Neural crest cell (in vitro differentiated cells): Measurements from ENCODE around the gene RIT2. TPM values are rescaled to one million over a fixed set of nuclear protein-coding genes. Genes with fewer than 3 reads are reported as not detected.

Experiments
- DNase-seq: peaks from one replicate; pipeline ENCODE4 v3.0.0; 2021; ENCODE audit warnings: low read depth, mixed read lengths, low spot score
- H3K27ac Mint-ChIP-seq: one replicate; pipeline ENCODE4 v1.8.0; 2021; ENCODE audit warnings: mild to moderate bottlenecking, mixed read lengths; ENCODE audit not compliant: unreplicated experiment
- H3K27me3 Mint-ChIP-seq: 2 replicates; pipeline ENCODE4 v1.8.0; 2021; ENCODE audit warnings: low read depth, mild to moderate bottlenecking, mixed read lengths
- H3K36me3 Mint-ChIP-seq: 2 replicates; pipeline ENCODE4 v1.8.0; 2021; ENCODE audit warnings: low read depth, mild to moderate bottlenecking, mixed read lengths
- H3K4me1 Mint-ChIP-seq: 2 replicates; pipeline ENCODE4 v1.8.0; 2021; ENCODE audit warnings: mixed read lengths
- H3K4me3 Mint-ChIP-seq: one replicate; pipeline ENCODE4 v1.8.0; 2021; ENCODE audit warnings: mild to moderate bottlenecking, mixed read lengths
- H3K9me3 Mint-ChIP-seq: 2 replicates; pipeline ENCODE4 v1.8.0; 2021; ENCODE audit warnings: mixed read lengths
- total RNA-seq: library from RNA; stranded (reverse); gene quantifications from 2 replicates; pipeline ENCODE4 v1.2.1, GENCODE V29; 2021
- TF ChIP-seq, protein P1 (sequence below): fragments of 200-600 bp; sonication (generic); conservative IDR thresholded peaks from 2 replicates; pipeline ENCODE4 v1.5.0; 2021; ENCODE audit warnings: antibody characterized with exemption, mild to moderate bottlenecking

The RIT2 gene
- total RNA-seq, 1 donor from 2014 or later: not detected

DNA sequence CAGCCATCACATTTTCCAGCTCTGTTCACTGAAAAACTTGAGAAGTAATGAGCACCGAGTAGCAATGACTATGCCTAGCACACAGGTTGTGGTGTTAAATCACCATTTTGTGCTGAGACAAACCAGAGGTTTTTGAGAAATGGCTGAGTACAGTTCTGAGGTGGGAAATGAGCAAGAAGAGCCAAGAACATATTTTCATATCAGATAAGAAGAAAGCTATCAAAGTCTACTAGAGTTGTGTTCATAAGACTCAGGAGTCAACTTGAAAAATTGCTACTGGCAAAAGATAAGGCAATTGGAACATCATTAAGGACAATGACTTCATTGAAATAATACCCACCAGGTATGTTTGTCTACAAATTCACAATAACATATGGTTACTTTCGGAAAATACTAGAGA, 108.1 kb downstream of the RIT2 start:
- Mint-ChIP-seq H3K36me3 (no peaks in the 10 kb centered on the region), H3K4me3 (no peak overlapping the region), H3K4me1 (peaks cover 5% of the 10 kb centered on the region), H3K9me3 (no peaks in the 10 kb centered on the region), H3K27ac (no peak overlapping the region), H3K27me3 (no peaks in the 10 kb centered on the region)
- DNase-seq: no peak
- TF ChIP-seq, protein P1, sequence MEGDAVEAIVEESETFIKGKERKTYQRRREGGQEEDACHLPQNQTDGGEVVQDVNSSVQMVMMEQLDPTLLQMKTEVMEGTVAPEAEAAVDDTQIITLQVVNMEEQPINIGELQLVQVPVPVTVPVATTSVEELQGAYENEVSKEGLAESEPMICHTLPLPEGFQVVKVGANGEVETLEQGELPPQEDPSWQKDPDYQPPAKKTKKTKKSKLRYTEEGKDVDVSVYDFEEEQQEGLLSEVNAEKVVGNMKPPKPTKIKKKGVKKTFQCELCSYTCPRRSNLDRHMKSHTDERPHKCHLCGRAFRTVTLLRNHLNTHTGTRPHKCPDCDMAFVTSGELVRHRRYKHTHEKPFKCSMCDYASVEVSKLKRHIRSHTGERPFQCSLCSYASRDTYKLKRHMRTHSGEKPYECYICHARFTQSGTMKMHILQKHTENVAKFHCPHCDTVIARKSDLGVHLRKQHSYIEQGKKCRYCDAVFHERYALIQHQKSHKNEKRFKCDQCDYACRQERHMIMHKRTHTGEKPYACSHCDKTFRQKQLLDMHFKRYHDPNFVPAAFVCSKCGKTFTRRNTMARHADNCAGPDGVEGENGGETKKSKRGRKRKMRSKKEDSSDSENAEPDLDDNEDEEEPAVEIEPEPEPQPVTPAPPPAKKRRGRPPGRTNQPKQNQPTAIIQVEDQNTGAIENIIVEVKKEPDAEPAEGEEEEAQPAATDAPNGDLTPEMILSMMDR: no peak

DNA sequence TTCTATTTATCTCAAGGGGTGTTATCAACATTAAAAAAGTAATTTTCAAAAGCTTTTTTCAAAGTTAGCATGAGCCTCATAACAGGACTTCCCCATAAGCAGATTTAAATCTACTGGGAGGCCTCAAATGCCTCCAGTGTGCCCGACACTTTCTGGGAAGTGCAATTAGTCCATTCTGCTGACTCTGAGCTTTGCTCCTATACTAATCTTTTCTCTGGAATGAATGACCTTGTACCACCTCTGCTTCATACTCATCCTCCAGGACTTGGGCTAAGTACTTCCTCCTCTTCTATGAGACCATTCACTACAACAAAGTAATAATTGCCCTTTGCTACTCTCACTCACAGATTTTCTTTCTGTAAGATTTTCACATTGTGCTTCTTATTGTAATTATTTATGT, 111.1 kb downstream of the RIT2 start:
- Mint-ChIP-seq H3K27ac (no peak overlapping the region), H3K36me3 (no peaks in the 10 kb centered on the region), H3K27me3 (no peaks in the 10 kb centered on the region), H3K4me3 (no peak overlapping the region), H3K4me1 (no peaks in the 10 kb centered on the region), H3K9me3 (no peaks in the 10 kb centered on the region)
- TF ChIP-seq, protein P1: no peak
- DNase-seq: no peak

DNA sequence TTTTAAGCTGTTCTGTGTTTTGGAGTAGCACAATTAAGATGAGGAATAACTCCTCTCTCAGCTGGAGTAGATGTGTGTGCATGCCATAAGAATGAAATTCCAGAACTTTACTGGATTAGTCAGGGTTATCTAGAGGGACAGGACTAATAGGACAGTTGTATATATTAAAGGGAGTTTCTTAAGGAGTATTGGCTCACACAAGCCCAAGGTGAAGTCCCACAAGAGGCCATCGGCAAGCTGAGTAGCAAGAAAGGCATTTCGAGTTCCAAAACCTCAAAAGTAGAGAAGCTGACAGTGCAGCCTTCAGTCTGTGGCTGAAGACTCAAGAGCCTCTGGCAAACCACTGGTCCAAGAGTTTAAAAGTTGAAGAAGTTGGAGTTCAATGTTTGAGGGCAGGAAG, 113.7 kb downstream of the RIT2 start:
- TF ChIP-seq, protein P1: no peak
- H3K36me3 Mint-ChIP-seq: no peaks in the 10 kb centered on the region

DNA sequence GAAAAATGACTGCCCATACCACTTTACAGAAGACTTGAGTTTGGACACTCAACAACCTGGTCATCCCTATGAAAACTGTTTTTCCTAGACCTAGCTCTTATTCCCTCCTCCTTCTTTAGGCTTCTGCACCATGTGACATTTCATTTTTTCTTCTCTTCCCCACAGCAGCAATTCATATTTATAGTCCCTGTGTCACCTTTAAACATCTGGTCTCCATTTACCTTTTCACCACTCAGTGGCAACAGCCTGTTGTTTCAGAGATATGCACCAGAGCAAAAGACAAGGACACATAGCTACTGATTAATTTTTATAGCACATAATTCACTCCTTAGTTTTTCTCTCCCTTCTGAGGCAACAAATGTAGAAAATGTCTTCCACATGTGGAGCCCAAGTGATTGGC, 118.7 kb downstream of the RIT2 start:
- H3K4me1 Mint-ChIP-seq: no peaks in the 10 kb centered on the region

More for the DNA sequence above, 113.7 kb downstream of the RIT2 start:
- Mint-ChIP-seq H3K27ac (no peak overlapping the region), H3K27me3 (no peaks in the 10 kb centered on the region), H3K4me3 (no peak overlapping the region), H3K9me3 (no peaks in the 10 kb centered on the region), H3K4me1 (no peaks in the 10 kb centered on the region)
- DNase-seq: no peak

DNA sequence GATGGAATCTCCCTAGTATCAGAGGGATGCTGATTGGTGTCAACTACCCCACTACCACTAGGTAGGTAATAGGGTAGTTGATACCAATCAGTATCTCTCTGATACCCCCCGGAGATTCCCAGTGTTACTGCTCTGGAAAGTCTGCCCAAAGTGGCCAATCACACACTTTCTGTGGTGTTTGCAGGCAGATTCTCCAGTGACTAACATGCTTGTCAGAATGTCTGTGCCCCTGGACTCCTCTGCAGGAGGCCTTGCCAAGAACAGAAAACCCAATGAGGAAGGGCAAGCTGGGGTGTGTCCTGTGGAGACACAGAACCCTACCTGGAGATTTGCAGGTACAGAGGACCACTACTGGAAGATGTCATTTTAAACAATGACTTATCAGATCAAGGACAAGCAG, 135.1 kb downstream of the RIT2 start:
- TF ChIP-seq, protein P1: no peak
- Mint-ChIP-seq H3K4me1 (peaks cover 24% of the 10 kb centered on the region), H3K36me3 (no peaks in the 10 kb centered on the region), H3K4me3 (no peak overlapping the region), H3K9me3 (no peaks in the 10 kb centered on the region), H3K27ac (no peak overlapping the region), H3K27me3 (no peaks in the 10 kb centered on the region)
- no peak for DNase-seq

More for the DNA sequence above, 118.7 kb downstream of the RIT2 start:
- no peak overlapping the region for H3K4me3 Mint-ChIP-seq
- no peak for DNase-seq
- TF ChIP-seq, protein P1: no peak
- H3K9me3 Mint-ChIP-seq: peaks cover 3% of the 10 kb centered on the region
- H3K36me3 Mint-ChIP-seq: no peaks in the 10 kb centered on the region
- no peaks in the 10 kb centered on the region for H3K27me3 Mint-ChIP-seq
- H3K27ac Mint-ChIP-seq: no peak overlapping the region
